Limb (tissue), 2 donors: ENCODE data around the gene WASL.
A peak's percentile ranks its signal among the peaks of the same experiment; 100 is the strongest.
"Not testable (repeated sequence)": the region's sequence is repeated elsewhere in the genome, so short reads cannot be mapped to it uniquely, and the experiment has no call there.

Source experiments
- DNase-seq, 2 donors: peaks; one replicate each; pipeline ENCODE4 v3.0.0-alpha.2; 2016; ENCODE audit errors: extremely low spot score in 2 of 2

WASL gene

GRCh38 chr7:123661765-123662164 lies 87.0 kb downstream of the WASL start:
- no peak for DNase-seq

DNA sequence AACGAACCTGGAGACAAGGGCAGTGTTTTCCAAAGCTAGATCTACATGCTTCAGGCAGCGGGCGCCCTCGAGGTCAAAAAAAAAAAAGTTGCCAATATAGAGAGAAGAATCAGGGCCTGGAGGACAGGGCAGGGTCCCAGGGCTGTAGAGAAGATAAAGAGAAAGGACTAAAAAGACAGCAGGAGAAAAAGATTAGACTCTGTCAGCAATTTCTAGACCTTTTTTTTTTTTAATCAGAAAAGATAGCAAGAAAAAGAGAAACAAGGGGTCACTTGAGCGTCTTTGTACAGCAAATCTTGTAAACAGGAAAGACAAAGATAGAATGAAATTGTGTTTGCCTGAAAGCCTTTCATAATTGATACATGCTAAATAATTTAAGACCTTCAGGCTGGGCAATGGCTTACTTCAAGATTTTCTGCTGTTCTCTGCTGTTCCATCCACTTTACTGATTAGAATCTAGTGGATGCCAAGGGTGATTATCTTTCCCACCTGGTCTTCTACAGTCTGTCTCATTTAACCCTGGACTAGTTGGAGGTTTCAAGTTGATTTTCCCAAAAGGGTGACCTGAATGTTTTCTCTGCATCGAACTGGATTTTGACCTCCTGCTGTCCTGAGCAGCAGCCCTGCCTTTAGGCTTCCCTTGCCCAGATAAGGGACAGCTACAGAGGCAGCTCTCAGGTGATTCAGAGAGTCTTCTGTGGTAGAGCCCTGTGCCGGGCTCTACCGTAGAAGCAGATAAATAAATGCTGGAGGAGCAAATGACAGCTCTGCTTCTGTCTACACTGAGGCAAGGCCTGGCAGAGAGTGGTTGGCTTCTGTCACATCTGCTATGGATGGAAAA lies 88.1 kb downstream of the WASL start:
- DNase-seq, result no peak

DNA sequence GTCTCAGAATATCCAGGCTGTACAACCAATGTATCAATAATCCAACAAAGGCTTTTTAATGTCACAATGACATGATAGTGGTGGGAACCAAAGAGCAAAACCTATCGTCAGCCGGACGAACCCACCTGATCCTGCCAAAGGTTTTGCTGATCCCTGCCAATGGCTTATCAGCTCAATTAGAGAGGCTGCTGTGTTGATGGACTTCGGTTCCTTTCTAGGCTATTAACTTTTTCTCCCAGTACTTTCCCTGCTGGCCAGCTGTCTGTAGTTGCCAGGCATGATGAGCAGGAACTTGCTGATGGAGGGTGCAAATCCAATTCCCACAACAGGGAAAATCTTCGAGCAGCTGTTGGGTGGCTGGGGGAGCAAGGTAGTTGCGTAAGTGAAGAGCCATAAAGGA lies 90.8 kb downstream of the WASL start:
- no peak for DNase-seq

- no peak for DNase-seq
These were observed 91.5 kb downstream of the WASL start for GRCh38 chr7:123657304-123657685.

DNA sequence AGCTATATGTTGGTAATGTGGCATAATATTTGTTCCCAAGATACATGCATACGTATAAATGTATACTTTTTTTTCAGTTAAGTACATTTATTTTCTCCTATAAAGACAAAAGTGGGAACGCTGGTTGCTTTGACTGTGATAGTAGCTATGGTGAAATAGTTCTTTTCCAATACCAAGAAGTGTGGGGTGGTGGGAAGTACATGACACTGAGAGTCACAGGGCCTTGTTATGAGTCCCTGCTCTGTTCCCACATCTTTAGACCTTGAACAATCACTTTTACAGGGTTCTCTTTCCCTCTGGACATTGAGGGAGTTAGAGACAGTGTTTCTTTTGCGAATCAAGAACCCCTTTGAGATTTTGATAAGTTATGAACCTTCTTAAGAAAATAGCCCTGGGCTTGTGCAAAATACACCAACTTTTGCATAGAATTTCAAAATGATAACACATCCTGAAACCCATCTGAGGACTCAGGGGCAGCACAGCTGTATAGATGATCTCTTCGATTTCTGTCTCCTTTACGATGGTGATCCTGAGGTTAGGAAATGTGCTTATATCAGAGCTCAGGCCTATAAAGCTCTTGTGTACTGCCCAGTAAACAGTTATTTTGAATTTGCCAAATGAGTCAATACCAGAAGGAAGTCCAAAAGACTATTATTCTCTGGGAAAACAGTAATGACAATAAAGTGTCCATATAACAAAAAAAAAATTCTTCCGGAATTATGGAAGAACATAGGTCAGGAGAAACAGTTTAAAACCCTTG lies 92.1 kb downstream of the WASL start:
- DNase-seq, result no peak

- no peak for DNase-seq
These were observed 93.2 kb downstream of the WASL start, which contains the start of gene LMOD2 for GRCh38 chr7:123655614-123656013. Gene LMOD2 (plus strand): TSS chr7:123655866. CDS start chr7:123655964, 98 bp downstream.

GRCh38 chr7:123653162-123653561 lies 95.6 kb downstream of the WASL start:
- DNase-seq, result no peak

DNA sequence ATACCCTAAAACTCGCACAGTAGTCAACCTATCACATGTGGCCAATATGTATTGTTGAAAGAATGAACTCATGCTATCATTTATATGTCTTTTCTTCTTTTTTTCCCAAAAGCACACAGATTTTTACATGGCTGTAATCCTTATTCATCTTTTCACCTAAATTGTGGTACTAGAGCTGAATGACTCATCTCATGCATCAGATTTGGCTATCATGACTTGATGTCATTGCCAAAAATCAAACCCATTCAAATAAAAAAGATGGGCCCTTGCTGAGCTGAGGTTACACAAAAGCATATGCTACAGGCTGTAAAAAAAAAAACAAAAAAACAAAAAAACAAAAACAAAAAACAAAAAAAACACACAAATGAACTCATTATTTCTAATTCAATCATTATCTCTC lies 96.4 kb downstream of the WASL start:
- DNase-seq, result no peak

- DNase-seq, result no peak
These were observed 98.2 kb downstream of the WASL start for GRCh38 chr7:123650595-123650994.

- DNase-seq, result no peak
These were observed 98.8 kb downstream of the WASL start for GRCh38 chr7:123649964-123650363.

DNA sequence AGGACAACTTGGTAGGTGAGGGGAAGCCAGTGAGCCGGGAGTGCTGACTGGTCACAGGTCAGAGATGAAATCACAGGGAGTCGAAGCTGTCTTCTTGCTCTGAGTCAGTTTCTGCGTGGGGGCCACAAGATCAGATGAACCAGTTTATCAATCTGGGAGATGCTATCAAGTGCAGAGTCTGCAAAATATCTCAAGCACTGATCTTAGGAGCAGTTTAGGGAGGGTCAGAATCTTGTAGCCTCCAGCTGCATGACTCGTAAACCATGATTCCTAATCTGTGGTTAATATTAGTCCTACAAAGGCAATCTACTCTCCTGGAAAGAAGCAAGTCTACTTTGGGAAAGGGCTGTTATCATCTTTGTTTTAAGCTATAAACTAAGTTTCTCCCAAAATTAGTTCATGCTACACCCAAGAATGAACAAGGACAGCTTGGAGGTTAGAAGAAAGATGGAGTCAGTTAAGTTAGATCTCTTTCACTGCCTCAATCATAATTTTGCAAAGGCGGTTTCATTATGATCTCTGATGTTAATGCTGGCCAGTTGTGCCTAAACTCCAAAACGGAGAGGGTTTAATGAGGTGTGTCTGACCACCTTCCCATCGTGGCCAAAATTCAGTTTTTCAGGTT lies 101.6 kb downstream of the WASL start:
- DNase-seq, result no peak

DNA sequence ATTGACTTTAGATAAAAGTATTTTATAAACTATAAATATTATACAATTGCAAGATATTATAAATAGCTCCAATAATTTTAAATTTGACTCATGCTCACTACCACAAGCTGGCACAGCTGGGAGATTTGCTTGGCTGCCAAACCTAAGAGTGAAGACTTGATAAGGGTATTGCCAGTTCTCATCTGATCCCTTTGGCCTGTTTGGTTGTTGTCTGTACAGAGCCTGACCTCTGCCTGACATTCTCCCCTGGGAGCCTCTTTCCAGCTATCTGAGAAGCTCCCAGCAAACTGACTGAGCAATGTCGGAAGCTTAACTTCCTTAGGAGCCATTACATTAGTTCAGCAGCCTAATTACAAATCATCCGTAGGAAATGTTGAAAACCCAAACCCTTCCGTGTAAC lies 103.3 kb downstream of the WASL start:
- DNase-seq, result no peak

DNA sequence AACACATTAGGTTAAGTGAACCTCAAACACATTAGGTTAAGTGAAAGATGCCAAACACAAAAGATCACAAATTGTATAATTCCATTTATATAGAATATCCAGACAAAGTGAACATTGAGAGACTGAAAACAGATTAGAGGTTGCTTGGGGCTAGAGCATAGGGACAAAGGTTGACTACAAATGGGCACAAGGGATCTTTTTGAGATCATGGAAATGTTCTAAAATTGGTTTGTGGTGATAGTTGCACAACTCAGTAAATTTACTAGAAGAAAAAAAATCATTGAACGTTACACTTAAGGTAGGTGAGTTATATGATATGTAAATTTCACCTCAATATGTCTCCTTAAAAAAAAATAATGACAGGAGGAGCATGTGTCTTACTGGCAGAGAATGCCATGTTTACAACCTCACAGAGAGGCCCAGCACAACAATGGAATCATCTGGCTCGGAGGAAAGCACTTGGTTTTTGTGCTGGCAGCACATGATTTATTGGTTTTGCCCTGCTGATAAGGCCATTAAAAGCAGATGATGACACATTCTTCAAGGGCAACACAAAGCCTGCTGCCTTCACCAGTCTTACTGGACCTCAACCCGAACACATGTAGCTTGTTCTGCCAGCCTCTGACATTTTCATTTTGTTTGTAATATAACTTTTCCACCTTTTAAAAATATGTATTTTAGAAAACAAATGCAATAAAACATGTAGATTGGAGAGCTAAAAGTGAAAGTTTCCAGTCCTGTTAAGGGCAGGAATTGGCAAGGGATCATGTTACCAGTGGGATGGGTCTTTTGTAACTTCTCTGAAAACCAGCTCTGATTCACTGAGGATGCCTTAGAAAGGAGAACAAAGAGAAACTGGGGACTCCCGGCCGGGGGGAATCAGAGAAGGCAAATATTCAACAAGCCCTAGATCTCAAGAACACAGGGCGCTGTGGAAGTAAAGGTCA lies 105.0 kb downstream of the WASL start:
- peak in 1 of 2 donors; percentile 16 for DNase-seq

GRCh38 chr7:123641901-123642300 lies 106.9 kb downstream of the WASL start:
- no peak for DNase-seq

GRCh38 chr7:123640583-123640982 lies 108.2 kb downstream of the WASL start:
- no peak for DNase-seq

DNA sequence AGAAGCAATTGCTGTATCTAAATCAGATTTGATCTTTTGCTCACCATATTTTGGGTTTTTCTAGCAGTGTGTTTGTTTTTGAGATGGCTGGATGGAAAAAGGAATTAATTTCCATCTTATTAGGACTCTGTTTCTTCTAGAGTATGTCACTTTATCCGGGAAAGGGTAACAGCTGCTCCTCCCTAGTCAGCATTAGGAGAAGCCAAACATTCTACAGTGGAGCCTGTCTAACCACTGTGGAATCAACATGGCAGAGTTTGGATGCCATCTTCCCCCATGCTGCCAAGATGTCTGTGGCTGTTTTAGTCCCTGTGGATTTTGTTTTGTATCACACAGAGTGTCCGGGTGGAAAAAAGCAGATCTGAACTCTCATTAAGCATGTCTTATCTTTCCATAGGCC lies 109.2 kb downstream of the WASL start:
- DNase-seq, result no peak

- no peak for DNase-seq
These were observed 110.9 kb downstream of the WASL start for GRCh38 chr7:123637878-123638277.

DNA sequence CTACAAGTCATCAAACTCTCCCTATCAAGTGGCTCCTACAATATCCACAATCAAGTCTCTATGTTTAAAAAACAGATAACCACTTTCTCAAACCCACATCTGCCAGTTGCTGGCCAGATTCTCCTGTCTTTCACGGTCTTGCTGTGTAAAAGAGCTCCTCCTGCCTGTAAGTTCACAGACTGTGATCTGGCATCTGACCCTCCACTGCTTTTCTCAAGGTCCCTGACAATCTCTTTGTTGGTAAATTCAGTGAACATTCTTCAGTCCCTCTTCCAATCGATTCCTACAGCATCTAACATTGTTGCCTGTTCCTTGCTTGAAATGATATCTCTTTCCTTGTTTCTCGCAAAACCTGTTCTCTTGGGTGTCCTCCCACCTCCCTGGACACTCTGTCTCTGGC lies 111.6 kb downstream of the WASL start:
- DNase-seq, result no peak

DNA sequence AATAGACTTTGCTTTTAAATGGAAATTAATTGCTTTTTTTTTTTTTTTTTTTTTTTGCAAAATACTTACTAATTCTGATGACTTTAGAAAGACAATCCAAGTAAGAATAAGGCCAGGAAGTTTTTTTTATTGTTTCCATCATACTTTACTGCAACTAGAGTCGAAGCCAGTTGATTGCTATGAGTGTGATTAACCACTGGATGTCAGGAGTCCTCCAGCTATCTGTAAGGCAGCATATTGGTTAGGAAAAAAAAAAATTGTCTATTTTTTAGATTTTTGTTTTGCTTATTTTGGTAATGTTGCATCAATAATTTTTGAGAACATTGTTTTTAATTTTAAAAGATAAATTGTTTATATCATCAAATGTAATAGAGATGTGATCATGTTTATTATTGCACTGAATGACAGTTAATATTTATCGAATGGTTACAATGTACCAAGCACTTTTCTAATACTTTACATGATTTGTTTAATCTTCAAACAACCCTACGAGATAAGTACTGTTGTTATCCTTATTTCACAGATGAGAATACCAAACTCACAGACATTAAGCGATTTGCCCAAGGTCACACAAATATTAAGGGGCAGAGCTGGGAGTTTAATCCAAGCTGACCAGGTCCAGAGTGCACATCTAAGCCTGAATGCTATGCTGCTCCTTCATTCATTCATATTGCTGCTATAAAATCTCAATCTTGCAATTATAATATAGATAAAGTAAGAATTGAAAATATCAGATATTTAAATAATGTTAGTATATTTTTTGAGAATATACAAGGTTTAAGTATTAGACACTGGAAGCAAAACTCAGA lies 113.0 kb downstream of the WASL start:
- peak in 1 of 2 donors; percentile 38 for DNase-seq

DNA sequence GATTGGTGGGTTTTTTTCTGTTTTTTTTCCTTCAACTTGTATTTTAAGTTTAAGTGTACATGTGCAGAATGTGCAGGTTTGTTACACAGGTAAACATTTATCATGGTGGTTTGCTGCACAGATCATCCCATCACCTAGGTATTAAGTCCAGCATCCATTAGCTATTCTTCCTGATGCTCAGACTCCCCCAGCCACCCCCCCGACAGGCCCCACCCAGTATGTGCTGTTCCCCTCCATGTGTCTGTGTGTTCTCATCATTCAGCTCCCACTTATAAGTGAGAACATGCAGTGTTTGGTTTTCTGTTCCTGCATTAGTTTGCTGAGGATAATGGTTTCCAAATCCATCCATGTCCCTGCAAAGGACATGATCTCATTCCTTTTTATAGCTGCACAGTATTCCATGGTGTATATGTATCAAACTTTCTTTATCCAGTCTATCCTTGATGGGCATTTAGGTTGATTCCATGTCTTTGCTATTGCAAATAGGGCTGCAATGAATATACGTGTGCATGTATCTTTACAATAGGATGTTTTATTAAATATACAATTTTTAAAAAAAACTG lies 114.7 kb downstream of the WASL start:
- not testable (repeated sequence) for DNase-seq
